ENCODE measurements around the gene MED9. TPM values are rescaled to one million over a fixed set of nuclear protein-coding genes. Genes with fewer than 3 reads are reported as not detected.

Gene MED9
- total and polyA plus RNA-seq, 2 donors (not counting 3 experiments of a cell fraction or from before 2014, with no cell fraction given), result 15.1 to 18.2 TPM

GRCh38 chr17:17462048-17462824, 14.6 kb upstream of the MED9 start:
- ChIA-PET POLR2A (no interaction called here), CTCF (interaction anchor here (0.7 to 1.0 kb wide), 3 partner anchors 17 to 75 kb away, joined by 3 to 4 read pairs (median 4); no protein-coding TSS in a partner anchor)
- no peaks in the 10 kb centered on the region for H3K9me3 ChIP-seq (replicated peaks; ENCODE audit: control insufficient read depth, insufficient read depth, low read length)
- H3K79me2 ChIP-seq (ENCODE audit: control insufficient read depth, insufficient read depth, low read length), result no peaks in the 10 kb centered on the region
- FAIRE-seq (no peak), DNase-seq (ENCODE audit: low read depth, low spot score) (no peak)
- H3K9ac ChIP-seq (replicated peaks; ENCODE audit: extremely low read depth, insufficient read depth, low read length), result no peak overlapping the region
- intact Hi-C loops (cut with micrococcal nuclease), result no loop called here
- no peaks in the 10 kb centered on the region for H4K20me1 ChIP-seq (replicated peaks; ENCODE audit: control insufficient read depth, extremely low read depth, insufficient read depth, low read length)
- TF ChIP-seq FOS (IDR thresholded peaks at IDR 0.05; ENCODE audit: borderline replicate concordance, insufficient read depth, low read length) (no peak), JUN (IDR thresholded peaks at IDR 0.05; ENCODE audit: borderline replicate concordance, insufficient read depth, insufficient read length, low read depth) (no peak), POLR2AphosphoS5 (IDR thresholded peaks at IDR 0.05; ENCODE audit: insufficient read depth, low read depth, low read length) (no peak), POLR2A (IDR thresholded peaks at IDR 0.05; ENCODE audit: low read depth, low read length) (no peak), EZH2 (IDR thresholded peaks at IDR 0.05; ENCODE audit: borderline replicate concordance, low read depth, low read length, severe bottlenecking) (no peak), CTCF (IDR thresholded peaks at IDR 0.05; ENCODE audit: extremely low read depth in 1 of 2, insufficient read depth in 1 of 2, low read depth in 1 of 2, low read length in 2 of 2) (no peak), MYC (IDR thresholded peaks at IDR 0.05; ENCODE audit: low read depth, low read length) (no peak), GATA2 (IDR thresholded peaks at IDR 0.05; ENCODE audit: insufficient read depth, insufficient read length, low read depth, low read length) (no peak), MAX (IDR thresholded peaks at IDR 0.05; ENCODE audit: insufficient read depth, insufficient read length) (no peak)
- peaks cover 21 to 29% of the 10 kb centered on the region in 2 experiments for H3K27me3 ChIP-seq (ENCODE audit: control insufficient read depth in 2 of 2, insufficient read depth in 2 of 2, low read length in 2 of 2)
- no peak overlapping the region for H3K4me3 ChIP-seq (replicated peaks in 1 of 3; ENCODE audit: insufficient read depth in 1 of 3, low read depth in 1 of 3, low read length in 3 of 3)
- H2AFZ ChIP-seq (ENCODE audit: low read depth, low read length), result no peak overlapping the region
- no peak overlapping the region for H3K27ac ChIP-seq (ENCODE audit: insufficient read depth, low read depth, low read length)
- no peaks in the 10 kb centered on the region for H3K4me1 ChIP-seq (ENCODE audit: control insufficient read depth, extremely low read depth, insufficient read depth, low read length)
- H3K36me3 ChIP-seq (ENCODE audit: control insufficient read depth in 2 of 2, extremely low read depth in 1 of 2, insufficient read depth in 2 of 2, low read length in 2 of 2), result no peaks in the 10 kb centered on the region
- no TSS peak for BruUV-seq (replicated peaks)
- no peak overlapping the region for H3K4me2 ChIP-seq (ENCODE audit: insufficient read depth, low read length)
- no peaks in the 10 kb centered on the region for H3K9me1 ChIP-seq (replicated peaks; ENCODE audit: control insufficient read depth, extremely low read depth, insufficient read depth, low read length)
- dilution Hi-C loops (cut with MboI; ENCODE audit: extremely low pct_ligation_motif_present, low sequenced_read_pairs), result loop anchor here (10.0 kb wide), 1 partner anchor 87 kb away; no protein-coding TSS in a partner anchor

All from endothelial cell of umbilical vein (primary cell).